GM12872 (cell line): ENCODE results near the gene RCSD1.

Experiments used
- CTCF ChIP-seq: IDR thresholded peaks from 3 replicates; pipeline ENCODE4 v1.5.1; 2011; ENCODE audit warnings: low read depth, mild to moderate bottlenecking, low read length, moderate library complexity; ENCODE audit not compliant: insufficient read depth

Gene RCSD1

GRCh38 chr1:167611983-167612382 is 18.0 kb upstream of the RCSD1 start:
- no peak for TF ChIP-seq CTCF

GRCh38 chr1:167612587-167613385 is 17.2 kb upstream of the RCSD1 start:
- no peak for TF ChIP-seq CTCF

- TF ChIP-seq CTCF = no peak
Observed at GRCh38 chr1:167614851-167615250, 15.2 kb upstream of the RCSD1 start.

GRCh38 chr1:167616521-167616920 is 13.5 kb upstream of the RCSD1 start:
- no peak for TF ChIP-seq CTCF

- TF ChIP-seq CTCF = no peak
Observed at GRCh38 chr1:167617153-167618147, 12.6 kb upstream of the RCSD1 start.

- TF ChIP-seq CTCF = no peak
Observed at GRCh38 chr1:167618366-167618765, 11.7 kb upstream of the RCSD1 start.

- no peak for TF ChIP-seq CTCF
Observed at GRCh38 chr1:167618789-167619188, 11.2 kb upstream of the RCSD1 start.
